Activated naive CD4-positive, alpha-beta T cell treated with anti-CD3 and anti-CD28 coated beads, Interleukin-2, amount 50 U/mL, for 72 hours (primary cell): ENCODE data around the gene NANS. TPM values are rescaled to one million over a fixed set of nuclear protein-coding genes. Genes with fewer than 3 reads are reported as not detected.
A peak's percentile ranks its signal among the peaks of the same experiment; 100 is the strongest.
"Not testable (repeated sequence)": the region's sequence is repeated elsewhere in the genome, so short reads cannot be mapped to it uniquely, and the experiment has no call there.

Experiments
- ATAC-seq, 2 donors: fragments of 150-1000 bp; cut with Tn5 transposase; 2 replicates each; pipeline ENCODE4 v1.10.0; 2021; ENCODE audit warnings: mild to moderate bottlenecking in 2 of 2, moderate library complexity in 2 of 2
- DNase-seq, 2 donors: peaks; one replicate each; pipeline ENCODE4 v3.0.0; 2021 to 2022; ENCODE audit warnings: low spot score in 2 of 2
- H3K27ac Mint-ChIP-seq, 2 donors: one replicate each; pipeline ENCODE4 v1.8.0; 2022; ENCODE audit warnings: mild to moderate bottlenecking in 2 of 2, mixed read lengths in 2 of 2
- H3K36me3 Mint-ChIP-seq, 2 donors: one replicate each; pipeline ENCODE4 v1.8.0; 2022; ENCODE audit warnings: mixed read lengths in 2 of 2
- H3K9me3 Mint-ChIP-seq, 2 donors: one replicate each; pipeline ENCODE4 v1.8.0; 2022; ENCODE audit warnings: mixed read lengths in 2 of 2
- total RNA-seq, 2 donors: library from RNA; stranded (reverse); gene quantifications; one replicate each; pipeline ENCODE4 v1.2.3, GENCODE V29; 2022

Gene NANS
- total RNA-seq, 2 donors from 2014 or later = 55.9 to 60.0 TPM

- peak overlapping the region in 1 of 2 donors; percentile 83 for H3K27ac Mint-ChIP-seq
- peaks cover 21 to 29% of the 10 kb centered on the region in 2 donors for H3K36me3 Mint-ChIP-seq
- peaks cover 0 to 4% of the 10 kb centered on the region in 2 donors for H3K9me3 Mint-ChIP-seq
- no peak for ATAC-seq
- no peak for DNase-seq
Observed at GRCh38 chr9:98100456-98100855, 43.9 kb downstream of the NANS start.

GRCh38 chr9:98101416-98101815 is 44.9 kb downstream of the NANS start:
- peak overlapping the region; percentile 17 to 87 for H3K27ac Mint-ChIP-seq
- no peak for DNase-seq
- ATAC-seq = peak in 1 of 2 donors; percentile 0
- H3K9me3 Mint-ChIP-seq = peaks cover 0 to 4% of the 10 kb centered on the region in 2 donors
- peaks cover 30 to 36% of the 10 kb centered on the region in 2 donors for H3K36me3 Mint-ChIP-seq

GRCh38 chr9:98101868-98102273 is 45.3 kb downstream of the NANS start:
- H3K27ac Mint-ChIP-seq = peak overlapping the region; percentile 17 to 87
- H3K9me3 Mint-ChIP-seq = peaks cover 0 to 4% of the 10 kb centered on the region in 2 donors
- DNase-seq = peak; percentile 71 to 74
- ATAC-seq = peak; percentile 97 to 98
- H3K36me3 Mint-ChIP-seq = peaks cover 35 to 36% of the 10 kb centered on the region in 2 donors

DNA sequence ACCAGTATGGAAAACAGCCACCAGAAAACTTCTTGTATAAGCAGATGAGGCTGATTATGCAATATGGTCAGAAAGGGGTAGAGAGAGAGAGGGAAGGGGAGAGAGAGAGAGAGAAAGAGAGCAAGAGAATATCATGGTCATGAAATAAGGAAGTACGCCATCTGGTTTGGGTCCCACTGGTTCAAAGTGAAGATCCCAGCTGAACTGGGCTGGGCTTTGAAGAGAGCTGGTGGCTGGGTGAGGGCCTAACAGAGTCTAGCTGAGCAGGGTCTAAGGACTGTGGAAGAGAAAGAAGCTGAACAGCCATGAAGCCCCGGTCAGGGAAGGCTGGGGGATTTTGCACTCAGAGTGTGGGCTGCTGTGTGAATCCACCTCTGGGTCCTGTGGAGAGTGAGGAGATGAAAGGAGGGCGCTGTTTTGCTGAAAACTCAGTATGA is 47.9 kb downstream of the NANS start:
- ATAC-seq = no peak
- Mint-ChIP-seq H3K27ac (peak overlapping the region; percentile 73 to 96), H3K36me3 (peaks cover 34 to 48% of the 10 kb centered on the region in 2 donors), H3K9me3 (peaks cover 0 to 4% of the 10 kb centered on the region in 2 donors)
- no peak for DNase-seq

DNA sequence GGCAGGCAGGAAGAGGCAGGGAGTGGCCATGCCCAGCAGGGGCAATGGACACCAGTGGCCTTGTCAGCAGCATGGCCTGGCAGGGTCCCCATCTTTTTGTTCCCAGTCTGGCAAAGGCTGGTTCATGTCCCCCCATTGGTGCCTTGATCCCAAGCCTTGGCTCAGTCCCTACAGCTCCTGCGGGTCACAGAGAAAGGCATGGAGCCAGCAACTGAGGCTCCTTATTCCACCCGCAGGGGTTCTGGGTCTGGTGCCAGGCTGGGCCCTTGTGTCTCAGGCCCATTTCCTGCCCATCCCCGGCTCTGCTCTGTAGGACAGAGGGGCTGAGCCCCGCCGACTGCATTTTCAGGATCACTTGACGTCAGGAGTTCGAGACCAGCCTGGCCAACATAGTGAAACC is 48.5 kb downstream of the NANS start:
- DNase-seq (no peak), ATAC-seq (no peak)
- H3K27ac Mint-ChIP-seq = peak overlapping the region; percentile 73 to 83
- peaks cover 0 to 4% of the 10 kb centered on the region in 2 donors for H3K9me3 Mint-ChIP-seq
- peaks cover 35 to 54% of the 10 kb centered on the region in 2 donors for H3K36me3 Mint-ChIP-seq

GRCh38 chr9:98107926-98108325 is 51.4 kb downstream of the NANS start:
- Mint-ChIP-seq H3K9me3 (peaks cover 0 to 4% of the 10 kb centered on the region in 2 donors), H3K27ac (peak overlapping the region; percentile 90 to 97), H3K36me3 (peaks cover 40 to 73% of the 10 kb centered on the region in 2 donors)
- ATAC-seq (no peak), DNase-seq (no peak)

DNA sequence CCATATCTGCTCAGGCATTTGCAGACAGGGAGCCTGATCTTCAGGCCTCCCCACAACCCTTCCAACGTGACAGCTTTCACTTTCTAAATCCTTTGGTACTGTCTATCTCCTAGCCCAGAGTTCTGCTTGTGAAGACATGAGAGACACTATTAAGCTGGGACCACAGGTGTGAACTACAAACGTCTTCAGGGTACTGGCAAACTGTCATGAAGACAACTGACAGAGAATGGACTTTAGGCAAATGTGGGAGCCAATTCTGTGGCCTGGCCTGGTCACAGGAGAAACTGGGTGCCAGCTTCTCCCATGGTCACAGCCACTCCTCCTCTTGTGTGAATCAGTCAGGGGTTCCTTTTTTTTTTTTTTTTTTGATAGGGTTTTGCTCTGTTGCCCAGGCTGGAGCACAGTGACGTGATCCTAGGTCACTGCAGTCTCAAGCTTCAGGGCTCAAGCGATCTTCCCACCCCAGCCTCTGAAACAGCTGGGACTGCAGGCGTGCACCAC is 52.0 kb downstream of the NANS start:
- peaks cover 0 to 4% of the 10 kb centered on the region in 2 donors for H3K9me3 Mint-ChIP-seq
- ATAC-seq (peak; percentile 86 to 92), DNase-seq (peak in 1 of 2 donors; percentile 65)
- peaks cover 40 to 73% of the 10 kb centered on the region in 2 donors for H3K36me3 Mint-ChIP-seq
- H3K27ac Mint-ChIP-seq = peak overlapping the region; percentile 90 to 97

- DNase-seq = no peak
- Mint-ChIP-seq H3K36me3 (peaks cover 40 to 69% of the 10 kb centered on the region in 2 donors), H3K27ac (peak overlapping the region; percentile 90 to 97), H3K9me3 (peaks cover 0 to 4% of the 10 kb centered on the region in 2 donors)
- ATAC-seq = peak in 1 of 2 donors; percentile 8
Observed at GRCh38 chr9:98109052-98109451, 52.5 kb downstream of the NANS start.

DNA sequence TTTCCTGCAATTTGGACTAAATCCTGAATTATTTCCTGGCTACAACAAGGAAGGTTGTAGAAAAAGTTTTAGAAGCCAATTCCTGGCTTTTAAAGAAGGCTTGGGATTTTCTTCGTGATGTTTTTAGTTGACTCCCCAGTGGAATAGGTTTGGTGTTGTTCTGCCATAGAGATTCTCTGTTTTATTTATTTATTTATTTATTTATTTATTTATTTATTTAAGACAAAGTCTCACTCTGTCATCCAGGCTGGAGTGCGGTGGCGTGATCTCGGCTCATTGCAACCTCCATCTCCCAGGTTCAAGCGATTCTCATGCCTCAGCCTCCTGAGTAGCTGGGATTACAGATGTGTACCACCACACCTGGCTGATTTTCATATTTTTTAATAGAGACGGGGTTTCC is 60.6 kb downstream of the NANS start:
- H3K9me3 Mint-ChIP-seq, DNase-seq, ATAC-seq: not testable (repeated sequence)
- peak overlapping the region in 1 of 2 donors; percentile 91 for H3K27ac Mint-ChIP-seq
- H3K36me3 Mint-ChIP-seq = peaks cover 22 to 25% of the 10 kb centered on the region in 2 donors

DNA sequence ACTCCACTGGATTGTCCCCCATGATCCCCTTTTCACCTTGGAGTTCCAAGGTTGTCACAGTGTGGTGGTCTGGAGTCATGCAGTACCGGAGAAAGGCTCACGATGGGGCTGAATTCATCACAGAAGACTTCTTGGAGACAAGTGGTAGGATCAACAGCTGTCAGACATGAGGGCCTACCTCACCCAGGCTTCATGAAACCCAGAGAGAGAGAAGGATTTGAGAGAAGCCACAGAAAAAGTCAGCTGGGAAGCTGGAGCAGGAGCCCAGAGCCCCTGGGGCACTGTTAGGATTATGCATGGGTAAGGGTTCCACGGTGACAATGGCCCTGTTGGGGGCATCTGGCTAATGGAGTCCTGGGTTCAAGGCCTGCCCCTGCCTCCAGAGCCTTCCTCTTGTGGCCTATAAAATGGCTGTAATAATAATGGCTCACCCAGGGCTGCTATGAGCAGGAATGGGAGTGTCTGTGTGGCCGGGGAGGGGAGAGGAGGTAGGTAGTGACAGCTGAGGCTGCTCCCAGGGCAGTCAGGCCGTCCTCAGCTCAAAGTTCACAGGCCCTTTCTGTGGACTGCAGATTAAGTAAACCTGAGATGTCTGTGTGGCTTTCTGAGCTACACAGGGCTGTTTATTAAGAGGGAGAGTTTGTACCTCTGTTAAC is 61.6 kb downstream of the NANS start:
- peak in 1 of 2 donors; percentile 35 for DNase-seq
- ATAC-seq = peak; percentile 61 to 75
- H3K9me3 Mint-ChIP-seq = no peaks in the 10 kb centered on the region
- H3K27ac Mint-ChIP-seq = peak overlapping the region; percentile 82 to 91
- peaks cover 19 to 22% of the 10 kb centered on the region in 2 donors for H3K36me3 Mint-ChIP-seq

- peak within 1 kb of the TSS; percentile 91 to 93 for H3K27ac Mint-ChIP-seq
- H3K9me3 Mint-ChIP-seq = no peaks in the 10 kb centered on the region
- peak; percentile 61 to 76 for DNase-seq
- peaks cover 19 to 22% of the 10 kb centered on the region in 2 donors for H3K36me3 Mint-ChIP-seq
- ATAC-seq = peak; percentile 69 to 82
Observed at GRCh38 chr9:98118640-98119601, 62.4 kb downstream of the NANS start, which contains the start of gene TRIM14. TSS of gene TRIM14 (minus strand) at chr9:98119222. CDS start at chr9:98119188, 34 bp downstream.

DNA sequence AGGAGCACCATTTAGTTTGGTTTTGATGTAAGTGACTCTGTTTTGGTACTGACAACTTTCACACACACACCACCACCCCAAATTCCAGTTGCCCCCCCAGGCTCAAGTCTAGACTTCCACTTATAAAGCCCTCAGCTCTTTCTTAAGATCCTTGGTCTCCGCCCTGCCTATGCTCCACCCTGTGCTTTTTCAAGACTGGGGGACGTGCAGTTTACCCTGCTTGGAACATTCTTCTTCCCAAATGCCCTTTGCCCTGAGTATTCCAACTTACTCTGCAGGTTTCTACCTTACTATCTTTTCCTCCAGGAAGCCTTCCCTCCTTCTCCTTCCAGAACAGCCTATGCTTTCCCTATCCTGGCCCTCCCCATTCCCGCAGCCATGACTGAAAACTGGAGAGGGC is 63.9 kb downstream of the NANS start:
- Mint-ChIP-seq H3K9me3 (no peaks in the 10 kb centered on the region), H3K36me3 (peaks cover 19 to 22% of the 10 kb centered on the region in 2 donors), H3K27ac (peak overlapping the region; percentile 69 to 91)
- DNase-seq (no peak), ATAC-seq (no peak)

DNA sequence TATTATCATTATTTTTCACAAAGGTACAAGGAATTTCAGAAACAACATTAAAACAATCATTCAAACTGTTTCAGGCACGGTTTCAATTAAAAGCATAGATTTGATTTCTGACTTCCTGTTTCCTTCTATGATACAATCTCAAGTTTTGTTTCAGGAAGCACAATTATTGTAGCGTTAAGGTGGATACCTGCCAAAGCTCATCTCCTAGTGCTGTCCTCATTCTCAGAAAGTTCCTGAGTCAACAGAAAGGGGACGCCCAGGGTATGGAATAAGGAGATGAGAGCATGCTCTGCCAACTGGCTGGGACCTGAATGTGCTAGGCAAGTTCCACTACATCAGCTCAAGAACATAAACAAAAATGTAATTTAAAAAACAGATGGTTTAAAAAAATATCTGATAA is 64.5 kb downstream of the NANS start:
- peak overlapping the region in 1 of 2 donors; percentile 91 for H3K27ac Mint-ChIP-seq
- no peaks in the 10 kb centered on the region for H3K9me3 Mint-ChIP-seq
- H3K36me3 Mint-ChIP-seq = peaks cover 19 to 22% of the 10 kb centered on the region in 2 donors
- DNase-seq (no peak), ATAC-seq (no peak)

GRCh38 chr9:98124091-98124490 is 67.6 kb downstream of the NANS start:
- DNase-seq, ATAC-seq, H3K36me3 Mint-ChIP-seq, H3K9me3 Mint-ChIP-seq: not testable (repeated sequence)
- peak overlapping the region in 1 of 2 donors; percentile 23 for H3K27ac Mint-ChIP-seq

- Mint-ChIP-seq H3K36me3 (no peaks in the 10 kb centered on the region), H3K27ac (no peak overlapping the region), H3K9me3 (no peaks in the 10 kb centered on the region)
- no peak for DNase-seq
- ATAC-seq = no peak
Observed at GRCh38 chr9:98124637-98125426, 68.3 kb downstream of the NANS start.

DNA sequence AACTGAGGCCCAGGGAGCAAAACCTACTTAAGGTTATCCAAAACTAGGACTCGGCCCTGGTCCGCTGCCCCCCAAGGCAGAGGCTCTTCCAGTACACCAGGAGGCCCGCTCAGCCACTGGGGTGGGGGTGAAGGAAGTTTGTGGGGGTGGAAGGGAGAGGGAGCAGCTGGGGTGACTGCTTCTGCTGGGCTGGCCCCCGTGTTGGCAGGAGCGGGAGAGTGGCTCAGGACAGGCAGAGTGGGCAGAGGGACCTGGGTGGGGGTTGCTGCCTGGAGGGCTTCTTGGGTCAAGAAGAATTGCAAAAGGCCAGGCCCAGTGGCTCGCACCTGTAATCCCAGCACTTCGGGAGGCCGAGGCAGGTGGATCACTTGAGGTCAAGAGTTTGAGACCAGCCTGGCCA is 70.7 kb downstream of the NANS start:
- H3K36me3 Mint-ChIP-seq = no peaks in the 10 kb centered on the region
- ATAC-seq = no peak
- DNase-seq = no peak
- H3K27ac Mint-ChIP-seq = no peak overlapping the region
- no peaks in the 10 kb centered on the region for H3K9me3 Mint-ChIP-seq
